Esophagus muscularis mucosa (tissue), 4 donors: Measurements from ENCODE around the gene CEBPE. TPM values are rescaled to one million over a fixed set of nuclear protein-coding genes. Genes with fewer than 3 reads are reported as not detected.

Source experiments
- DNase-seq: peaks from one replicate; pipeline ENCODE4 v3.0.0-alpha.2; 2017; ENCODE audit errors: extremely low spot score
- H3K27ac ChIP-seq, 4 donors: fragments of 200-600 bp; sonication (generic); replicated peaks in 1 of 4; 1 replicate in 3 of 4; 2 replicates in 1 of 4; pipeline ENCODE4 v1.5.1; 2016 to 2019; ENCODE audit warnings: mild to moderate bottlenecking in 1 of 4
- H3K27me3 ChIP-seq, 4 donors: fragments of 200-600 bp; sonication (generic); one replicate each; pipeline versions ENCODE4 v1.5.1 to v1.6.0; 2016 to 2019
- H3K36me3 ChIP-seq, 4 donors: fragments of 200-600 bp; sonication (generic); one replicate each; pipeline ENCODE4 v1.5.1; 2016 to 2019
- H3K4me1 ChIP-seq, 4 donors: fragments of 200-600 bp; sonication (generic); one replicate each; pipeline ENCODE4 v1.5.1; 2016 to 2019
- H3K4me3 ChIP-seq, 4 donors: fragments of 200-600 bp; sonication (generic); 1 replicate in 2 of 4; 2 replicates in 2 of 4; pipeline ENCODE4 v1.5.1; 2016 to 2019; ENCODE audit warnings: mild to moderate bottlenecking in 4 of 4, moderate library complexity in 1 of 4
- H3K9me3 ChIP-seq, 4 donors: fragments of 200-600 bp; sonication (generic); 1 replicate in 3 of 4; 2 replicates in 1 of 4; pipeline ENCODE4 v1.5.1; 2016 to 2019
- EP300 ChIP-seq: sonication (generic); formaldehyde crosslinking; IDR thresholded peaks from one replicate; pipeline ENCODE4 v1.6.1; 2017; ENCODE audit warnings: antibody characterized with exemption
- POLR2A ChIP-seq: fragments of 450-650 bp; IDR thresholded peaks from one replicate; pipeline ENCODE4 v1.6.1; 2017; ENCODE audit warnings: antibody characterized with exemption, moderate library complexity, mild to moderate bottlenecking, low read depth
- POLR2AphosphoS5 ChIP-seq, 2 donors: sonication (generic); formaldehyde crosslinking; IDR thresholded peaks; one replicate each; pipeline ENCODE4 v1.6.1; 2017; ENCODE audit warnings: antibody characterized with exemption in 2 of 2
- WGBS: methylation state at CpG from one replicate; pipeline ENCODE4 v1.1.5; 2018; 5-methylcytosine and 5-hydroxymethylcytosine counted together
- intact Hi-C: fragments of 100-400 bp; cut with DNase I; formaldehyde crosslinking; loops from one replicate; pipeline ENCODE4 v1.15.1; 2023
- total RNA-seq, 4 donors: library from RNA; depleted of rRNA; stranded (reverse); fragments of >200 nt; gene quantifications; one replicate each; pipeline versions ENCODE4 v1.1.0 to v1.2.1, GENCODE V29; 2016
- TF ChIP-seq, protein P1 (sequence below), 3 experiments: fragments of 200-600 bp in 2 of 3; fragments of 450-650 bp in 1 of 3; sonication (generic) in 2 of 3; IDR thresholded peaks; one replicate each; pipeline ENCODE4 v1.5.1; 2017 to 2019; ENCODE audit warnings: antibody characterized with exemption in 3 of 3, mild to moderate bottlenecking in 2 of 3, moderate library complexity in 1 of 3

The CEBPE gene
- under 1 TPM in 1 of 4 donors, not detected in 3; 0.57 TPM for total RNA-seq

DNA sequence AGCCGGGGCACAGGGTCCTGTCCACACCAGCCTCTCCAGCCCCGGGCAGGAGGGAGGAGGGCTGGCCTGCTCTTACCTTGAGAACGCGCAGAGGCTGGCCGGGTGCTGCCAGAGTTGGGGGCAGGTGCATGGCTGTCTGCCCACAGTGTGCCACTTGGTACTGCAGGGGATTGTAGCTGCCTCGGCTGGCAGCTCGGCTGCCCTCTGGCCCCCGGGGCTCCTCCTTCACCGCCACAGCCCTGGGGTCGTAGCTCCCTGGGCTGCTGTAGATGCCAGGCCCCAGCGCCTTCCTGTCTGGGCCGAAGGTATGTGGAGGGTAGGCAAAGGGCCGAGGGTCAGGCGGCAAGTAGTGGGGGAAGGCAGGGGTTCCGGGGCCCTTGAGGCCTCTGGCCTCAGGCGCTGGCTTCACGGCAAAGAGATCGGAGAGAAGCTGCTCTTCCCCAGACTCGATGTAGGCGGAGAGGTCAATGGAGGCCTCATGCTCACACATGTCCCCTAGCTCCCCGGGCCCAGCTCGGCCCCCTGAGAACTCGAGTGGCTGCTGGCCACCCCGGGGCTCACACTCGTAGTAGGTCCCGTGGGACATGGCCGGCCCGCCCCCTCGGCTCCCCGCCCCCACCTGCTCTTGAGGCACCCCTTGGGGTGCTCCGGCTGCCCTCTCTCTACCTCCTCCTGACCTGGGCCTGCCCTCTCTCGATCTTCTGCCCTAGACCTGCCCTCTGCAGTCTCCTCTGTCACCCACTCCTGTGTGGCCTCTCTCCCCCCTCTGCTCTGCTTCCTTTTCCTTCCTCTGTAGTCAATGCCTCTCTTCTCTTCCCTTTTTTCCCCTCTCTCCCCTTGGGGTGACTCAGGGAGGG, at the start of gene CEBPE:
Gene CEBPE, minus strand, starts transcription at position 750 of the 857 bp plus-strand sequence. Its CDS starts 164 bp downstream, at position 586.
- intact Hi-C loops, result no loop called here
- Histone ChIP-seq H3K27me3 (peaks cover 0 to 45% (median 0%) of the 10 kb centered on the region in 4 donors), H3K27ac (no peak within 1 kb of the TSS), H3K9me3 (no peaks in the 10 kb centered on the region), H3K4me3 (no peak within 1 kb of the TSS), H3K36me3 (no peaks in the 10 kb centered on the region), H3K4me1 (peaks cover 10 to 17% (median 16%) of the 10 kb centered on the region in 4 donors)
- no peak for TF ChIP-seq POLR2AphosphoS5 (IDR thresholded peaks at IDR 0.05)
- TF ChIP-seq POLR2A, result no peak
- TF ChIP-seq, protein P1, sequence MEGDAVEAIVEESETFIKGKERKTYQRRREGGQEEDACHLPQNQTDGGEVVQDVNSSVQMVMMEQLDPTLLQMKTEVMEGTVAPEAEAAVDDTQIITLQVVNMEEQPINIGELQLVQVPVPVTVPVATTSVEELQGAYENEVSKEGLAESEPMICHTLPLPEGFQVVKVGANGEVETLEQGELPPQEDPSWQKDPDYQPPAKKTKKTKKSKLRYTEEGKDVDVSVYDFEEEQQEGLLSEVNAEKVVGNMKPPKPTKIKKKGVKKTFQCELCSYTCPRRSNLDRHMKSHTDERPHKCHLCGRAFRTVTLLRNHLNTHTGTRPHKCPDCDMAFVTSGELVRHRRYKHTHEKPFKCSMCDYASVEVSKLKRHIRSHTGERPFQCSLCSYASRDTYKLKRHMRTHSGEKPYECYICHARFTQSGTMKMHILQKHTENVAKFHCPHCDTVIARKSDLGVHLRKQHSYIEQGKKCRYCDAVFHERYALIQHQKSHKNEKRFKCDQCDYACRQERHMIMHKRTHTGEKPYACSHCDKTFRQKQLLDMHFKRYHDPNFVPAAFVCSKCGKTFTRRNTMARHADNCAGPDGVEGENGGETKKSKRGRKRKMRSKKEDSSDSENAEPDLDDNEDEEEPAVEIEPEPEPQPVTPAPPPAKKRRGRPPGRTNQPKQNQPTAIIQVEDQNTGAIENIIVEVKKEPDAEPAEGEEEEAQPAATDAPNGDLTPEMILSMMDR (IDR thresholded peaks at IDR 0.05), result no peak
- no peak for TF ChIP-seq EP300
- WGBS, result 63% methylated on average over 7 of the region's 32 CpGs
- no peak for DNase-seq

DNA sequence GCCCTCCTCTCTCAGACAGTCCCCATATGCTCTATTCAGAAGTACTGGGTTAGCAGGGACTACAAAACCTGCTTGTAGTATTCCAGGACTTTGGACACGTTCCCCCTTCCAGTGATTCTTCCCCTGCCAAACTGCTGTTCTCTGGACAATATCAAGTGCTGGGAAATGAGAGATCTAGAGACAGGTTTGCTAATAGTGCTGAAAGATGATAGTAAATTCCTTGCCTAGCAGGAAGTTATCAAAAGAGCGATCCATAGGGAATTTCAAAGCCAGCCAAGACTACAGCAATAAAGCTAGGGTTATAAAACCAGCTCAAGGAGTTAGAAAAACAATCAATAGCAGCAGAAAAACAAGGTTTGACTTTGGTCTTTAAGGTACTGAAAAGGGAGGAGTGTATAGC, 49.2 kb upstream of the CEBPE start:
- Histone ChIP-seq H3K9me3 (no peaks in the 10 kb centered on the region), H3K36me3 (peaks cover 6 to 46% (median 37%) of the 10 kb centered on the region in 4 donors), H3K27ac (peak overlapping the region in 3 of 4 donors; percentile 56 to 70 (median 61)), H3K4me3 (no peak overlapping the region), H3K4me1 (peaks cover 10 to 27% (median 21%) of the 10 kb centered on the region in 4 donors), H3K27me3 (no peaks in the 10 kb centered on the region)
- WGBS, result 25% methylated on average over 2 of the region's 2 CpGs
- intact Hi-C loops, result no loop called here
- TF ChIP-seq EP300, result peak; percentile 38
- peak; percentile 14 to 68 for TF ChIP-seq POLR2AphosphoS5 (IDR thresholded peaks at IDR 0.05)
- TF ChIP-seq, protein P1 (IDR thresholded peaks at IDR 0.05), result no peak
- no peak for TF ChIP-seq POLR2A
- DNase-seq, result no peak

GRCh38 chr14:23167116-23167847, 48.2 kb upstream of the CEBPE start:
- H3K27ac ChIP-seq, result peak overlapping the region in 3 of 4 donors; percentile 56 to 70 (median 61)
- H3K36me3 ChIP-seq, result peaks cover 6 to 55% (median 38%) of the 10 kb centered on the region in 4 donors
- WGBS, result 84% methylated on average over 6 of the region's 9 CpGs
- no peak overlapping the region for H3K4me3 ChIP-seq
- H3K4me1 ChIP-seq, result peaks cover 10 to 25% (median 21%) of the 10 kb centered on the region in 4 donors
- no peaks in the 10 kb centered on the region for H3K27me3 ChIP-seq
- H3K9me3 ChIP-seq, result no peaks in the 10 kb centered on the region
- TF ChIP-seq EP300 (no peak), POLR2A (no peak), POLR2AphosphoS5 (IDR thresholded peaks at IDR 0.05) (no peak)
- TF ChIP-seq, protein P1 (IDR thresholded peaks at IDR 0.05), result no peak
- DNase-seq, result no peak
- intact Hi-C loops, result no loop called here

DNA sequence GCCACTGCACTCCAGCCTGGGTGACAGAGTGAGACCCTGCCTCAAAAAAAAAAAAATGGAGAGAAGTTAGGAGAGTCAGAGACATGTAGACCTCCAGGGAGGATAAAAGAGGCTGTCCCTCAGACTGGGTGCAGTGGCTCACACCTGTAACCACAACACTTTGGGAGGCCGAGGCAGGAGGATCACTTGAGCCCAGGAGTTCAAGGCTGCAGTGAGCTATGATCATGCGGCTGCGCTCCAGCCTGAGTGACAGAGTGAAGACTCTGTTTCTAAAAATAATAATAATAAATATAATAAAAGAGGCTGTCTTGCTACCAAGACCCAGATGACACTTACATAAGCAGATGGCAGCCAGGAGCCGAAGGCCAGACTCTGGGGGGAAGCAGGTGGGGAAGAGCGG, 45.9 kb upstream of the CEBPE start:
- H3K36me3 ChIP-seq, result peaks cover 6 to 53% (median 35%) of the 10 kb centered on the region in 4 donors
- peaks cover 17 to 38% (median 33%) of the 10 kb centered on the region in 4 donors for H3K4me1 ChIP-seq
- no peak overlapping the region for H3K4me3 ChIP-seq
- intact Hi-C loops, result no loop called here
- 94% methylated on average over 5 of the region's 5 CpGs for WGBS
- DNase-seq, result no peak
- H3K9me3 ChIP-seq, result no peaks in the 10 kb centered on the region
- TF ChIP-seq POLR2A, result no peak
- TF ChIP-seq, protein P1 (IDR thresholded peaks at IDR 0.05), result no peak
- H3K27ac ChIP-seq, result no peak overlapping the region
- H3K27me3 ChIP-seq, result no peaks in the 10 kb centered on the region
